HG02885 (cell line): ENCODE data around the gene SCAP.
A peak's percentile ranks its signal among the peaks of the same experiment; 100 is the strongest.
"Not testable (repeated sequence)": the region's sequence is repeated elsewhere in the genome, so short reads cannot be mapped to it uniquely, and the experiment has no call there.

Experiments
- ATAC-seq: cut with Tn5 transposase; IDR thresholded peaks from one replicate; pipeline ENCODE4 v1.9.1; 2021; ENCODE audit warnings: mild to moderate bottlenecking; ENCODE audit not compliant: unreplicated experiment, poor library complexity

The SCAP gene

DNA sequence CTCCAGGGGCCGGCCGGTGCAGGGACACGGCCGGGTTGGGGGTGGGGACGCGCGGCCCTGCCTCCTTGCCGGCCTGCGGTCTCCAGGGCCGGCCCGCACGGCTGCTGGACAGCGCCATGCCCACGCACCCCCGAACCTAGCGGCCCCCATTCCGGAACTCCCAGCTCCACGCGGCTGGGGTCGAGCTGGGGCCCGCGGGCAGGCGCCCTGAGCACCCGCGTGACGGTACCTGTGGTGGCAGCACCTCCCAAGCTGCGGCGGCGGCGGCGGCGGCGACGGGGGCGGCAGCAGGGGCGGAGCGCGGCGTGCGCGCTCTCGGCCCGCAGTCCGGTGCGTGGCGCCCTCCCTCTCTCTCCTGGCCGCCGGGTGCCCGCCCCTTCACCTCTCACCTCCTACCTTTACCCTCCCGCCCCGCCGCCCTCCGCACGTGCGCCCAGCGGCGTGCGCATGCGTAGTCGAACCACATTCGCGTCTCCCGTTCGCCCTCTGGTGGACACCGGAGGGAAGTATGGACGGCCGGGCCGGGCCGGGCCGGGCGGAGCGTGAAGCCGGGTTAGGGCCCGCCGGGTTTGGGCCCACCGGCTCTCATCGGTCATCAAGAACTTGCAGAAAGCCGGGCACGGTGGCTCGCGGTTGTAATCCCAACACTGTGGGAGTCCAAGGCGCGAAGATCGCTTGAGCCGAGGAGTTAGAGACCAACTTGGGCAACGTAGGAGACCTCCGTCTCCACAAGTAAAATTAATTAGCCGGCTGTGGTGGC is at the start of gene SCAP:
TSS of gene SCAP (minus strand) at position 372 of the 760 bp plus-strand sequence. CDS start 32,948 bp downstream, outside the sequence.
- ATAC-seq = peak; percentile 92

DNA sequence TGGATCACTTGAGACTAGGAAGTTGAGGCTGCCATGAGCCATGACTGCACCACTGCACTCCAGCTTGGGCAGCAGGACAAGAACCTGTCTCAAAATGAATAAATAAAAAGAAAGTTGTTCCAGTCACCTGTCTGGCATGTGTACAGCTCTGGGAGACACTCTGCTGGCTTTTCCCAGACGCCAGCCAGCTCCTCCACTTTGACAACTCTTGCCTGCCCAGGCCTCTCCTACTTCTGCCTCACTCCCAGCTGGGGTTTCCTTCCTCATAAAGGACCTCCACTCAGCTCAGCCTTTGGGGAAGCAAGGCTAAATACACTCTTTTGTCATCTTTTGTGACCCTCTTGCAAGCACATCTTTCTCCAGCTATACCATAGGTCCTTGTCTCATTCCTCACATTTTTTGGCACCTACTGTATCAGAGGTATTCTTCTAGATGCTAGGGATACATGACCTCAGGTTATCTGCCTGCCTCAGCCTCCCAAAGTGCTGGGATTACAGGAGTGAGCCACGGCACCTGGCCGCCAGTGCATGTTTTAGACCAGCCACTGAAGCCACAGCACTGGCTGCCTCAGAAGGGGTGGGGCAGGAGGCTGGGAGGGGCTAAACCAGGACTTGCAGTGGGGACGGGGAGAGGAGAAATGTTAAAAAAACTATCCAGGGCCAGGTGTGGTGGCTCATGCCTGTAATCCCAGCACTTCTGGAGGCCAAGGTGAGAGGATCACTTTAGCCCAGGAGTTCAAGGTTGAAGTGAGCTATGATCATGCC is 47.8 kb upstream of the SCAP start:
- no peak for ATAC-seq

DNA sequence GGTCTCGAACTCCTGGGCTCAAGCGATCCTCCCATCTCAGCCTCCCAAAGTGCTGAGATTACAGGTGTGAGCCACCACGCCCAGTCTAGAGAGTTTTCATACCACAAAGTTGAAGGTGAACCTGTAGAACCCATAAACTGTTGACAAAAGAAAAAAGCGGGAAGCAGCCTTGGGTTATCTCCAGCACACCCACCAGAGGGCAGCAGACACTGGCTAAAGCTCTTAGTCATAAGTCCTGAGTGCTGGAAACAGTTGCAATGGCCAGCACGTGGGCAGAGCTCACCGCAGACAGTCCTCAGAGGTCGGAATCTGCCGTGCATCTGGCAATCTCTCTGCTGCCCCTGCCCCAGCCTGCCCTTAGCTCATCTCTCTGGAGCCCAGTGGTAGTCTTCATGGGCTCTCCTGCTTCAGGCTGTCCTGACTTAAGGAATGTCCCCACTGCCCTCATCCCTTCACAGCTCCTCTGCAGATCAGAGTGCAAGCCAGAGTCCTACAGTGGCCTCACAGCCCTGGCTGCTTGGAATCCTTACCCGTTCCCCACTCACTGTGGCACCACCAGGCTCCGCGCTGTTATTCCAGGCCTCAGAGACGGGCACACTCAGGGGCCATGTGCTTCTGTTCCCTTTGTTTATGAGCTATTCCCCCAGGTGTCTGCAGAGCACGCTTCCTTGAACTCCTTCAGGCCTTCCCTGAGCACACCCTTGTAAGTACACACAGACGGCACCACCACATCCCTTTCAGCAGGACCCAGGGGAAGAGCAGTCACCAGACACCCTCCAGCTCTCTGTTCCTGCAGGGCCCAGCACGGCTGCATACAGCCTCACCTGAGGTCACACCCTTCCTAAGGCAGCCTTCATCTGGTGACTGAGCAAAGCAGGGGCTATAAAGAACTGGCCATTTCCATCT is 46.6 kb upstream of the SCAP start:
- ATAC-seq = peak; percentile 73

DNA sequence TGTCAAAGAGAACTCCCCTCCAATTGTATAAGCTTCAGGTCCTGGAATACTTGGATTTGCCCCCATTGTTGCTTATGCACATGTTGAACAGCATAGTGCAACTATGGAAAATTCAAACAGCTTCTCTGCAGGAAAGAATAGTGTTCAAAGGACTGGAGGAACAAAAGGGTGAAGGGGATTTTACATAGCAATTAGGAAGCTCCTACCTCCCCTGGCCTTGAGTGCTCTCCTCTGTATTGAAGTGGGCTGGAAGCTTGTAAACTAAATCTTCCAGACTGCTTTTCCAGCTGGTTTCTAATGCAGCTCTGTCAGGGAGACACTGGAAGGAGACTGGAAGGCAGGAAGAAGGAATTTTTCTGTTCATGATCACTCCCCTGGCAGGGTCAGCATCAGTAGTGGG is 45.0 kb upstream of the SCAP start:
- ATAC-seq = no peak

- ATAC-seq = no peak
Observed at GRCh38 chr3:47517937-47518336, 42.2 kb upstream of the SCAP start.

GRCh38 chr3:47515864-47516319 is 40.2 kb upstream of the SCAP start:
- ATAC-seq = no peak

- ATAC-seq = no peak
Observed at GRCh38 chr3:47515100-47515499, 39.4 kb upstream of the SCAP start.

DNA sequence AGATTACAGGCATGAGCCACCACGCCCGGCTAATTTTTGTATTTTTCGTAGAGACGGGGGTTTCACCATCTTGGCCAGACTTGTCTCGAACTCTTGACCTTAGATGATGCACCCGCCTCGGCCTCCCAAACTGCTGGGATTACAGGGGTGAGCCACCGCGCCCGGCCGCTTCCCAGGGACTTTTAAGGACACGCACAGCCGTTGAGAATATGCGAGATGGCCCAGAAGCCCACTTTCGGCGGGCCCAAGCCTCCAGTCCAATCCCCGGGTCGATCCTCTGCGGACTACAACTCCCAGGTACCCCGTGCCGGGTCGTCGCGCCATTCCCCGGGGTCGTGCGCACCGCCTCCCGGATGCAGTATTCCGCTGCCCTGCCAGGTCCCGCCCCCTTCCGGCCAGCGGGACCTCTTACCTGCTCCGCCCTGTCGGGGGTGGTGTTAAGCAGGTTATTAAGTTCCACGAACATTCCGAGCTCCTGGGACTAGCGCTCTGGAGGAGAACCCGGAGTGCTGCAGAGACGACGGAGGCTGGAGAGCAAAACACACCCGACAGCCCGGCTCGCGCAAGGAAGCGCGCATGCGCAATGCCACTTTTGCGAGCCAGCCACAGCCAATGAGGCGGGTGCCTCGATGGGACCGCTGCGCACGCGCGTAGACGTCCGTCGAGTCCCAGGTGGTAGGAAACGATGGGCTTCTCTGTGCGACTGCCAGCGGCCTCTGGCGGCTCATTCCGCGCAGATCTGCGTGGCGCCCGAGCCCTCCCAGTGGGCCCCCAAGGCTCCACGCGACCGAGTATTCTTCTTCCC is 37.6 kb upstream of the SCAP start, which contains the start of gene ELP6:
TSS of gene ELP6 (minus strand) at position 588 of the 805 bp plus-strand sequence. CDS start at position 466, 122 bp downstream.
- ATAC-seq = peak; percentile 93

DNA sequence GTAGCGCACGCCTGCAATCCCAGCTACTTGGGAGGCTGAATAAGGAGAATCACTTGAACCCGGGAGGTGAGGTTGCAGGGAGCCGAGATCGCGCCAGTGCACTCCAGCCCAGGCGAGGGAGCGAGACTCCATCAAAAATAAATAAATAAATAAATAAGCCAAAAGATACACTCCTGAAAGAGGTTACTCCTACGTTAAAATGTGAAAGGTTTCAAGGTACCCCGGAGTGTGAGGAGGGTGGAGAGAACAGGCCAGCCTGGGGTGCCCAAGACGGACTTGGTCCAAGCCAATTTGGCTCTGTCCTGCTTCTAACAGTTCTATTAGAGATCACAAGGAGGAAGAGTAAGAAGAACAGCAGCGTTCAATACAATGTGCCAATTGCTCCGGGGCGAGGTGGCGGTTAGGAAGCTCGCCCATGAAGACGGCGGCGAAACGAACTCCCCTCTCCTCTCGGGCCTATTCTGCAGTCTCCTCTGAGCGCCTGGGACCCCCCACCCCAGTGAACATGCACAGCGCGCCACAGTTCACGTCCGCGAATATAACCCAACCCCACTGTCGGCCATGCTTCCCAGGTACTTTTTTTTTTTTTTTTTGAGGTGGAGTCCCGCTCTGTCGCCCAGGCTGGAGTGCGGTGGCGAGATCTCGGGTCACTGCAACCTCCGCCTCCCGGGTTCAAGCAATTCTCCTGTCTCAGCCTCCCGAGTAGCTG is 36.8 kb upstream of the SCAP start:
- ATAC-seq = peak; percentile 6

DNA sequence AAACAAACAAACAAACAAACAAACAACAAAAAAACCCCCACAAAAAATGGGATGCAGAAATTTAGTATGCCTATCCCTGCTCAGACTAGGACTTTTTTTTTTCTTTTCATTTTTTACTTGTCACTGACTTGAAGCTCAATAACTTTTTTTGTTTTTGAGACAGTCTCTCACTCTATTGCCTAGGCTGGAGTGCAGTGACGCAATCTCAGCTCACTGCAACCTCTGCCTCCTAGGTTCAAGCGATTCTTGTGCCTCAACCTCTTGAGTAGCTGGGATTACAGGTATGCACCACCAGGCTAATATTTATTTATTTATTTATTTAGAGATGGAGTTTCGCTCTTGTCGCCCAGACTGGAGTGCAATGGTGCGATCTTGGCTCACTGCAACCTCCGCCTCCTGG is 29.5 kb upstream of the SCAP start:
- not testable (repeated sequence) for ATAC-seq

DNA sequence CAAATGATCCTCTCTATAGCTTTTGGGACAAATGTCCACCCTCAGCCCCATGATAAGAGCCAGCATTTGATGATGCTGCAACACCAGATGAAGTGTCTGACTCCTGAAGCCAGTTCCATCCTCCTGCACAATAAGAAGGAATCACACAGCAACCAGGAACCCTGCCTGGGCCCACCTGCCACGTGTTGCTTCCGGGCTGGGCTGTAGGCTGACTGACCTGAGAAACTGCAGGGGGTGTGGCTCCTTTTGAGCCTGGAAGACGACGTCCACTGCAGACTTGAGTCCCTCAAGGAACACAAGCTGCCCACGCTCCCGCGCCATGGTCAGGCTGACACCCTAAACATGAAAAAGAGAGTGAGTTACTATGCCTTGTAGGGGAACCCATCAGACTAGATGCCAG is 28.4 kb upstream of the SCAP start:
- ATAC-seq = no peak

- ATAC-seq = no peak
Observed at GRCh38 chr3:47503033-47503432, 27.3 kb upstream of the SCAP start.

- ATAC-seq = no peak
Observed at GRCh38 chr3:47496892-47497291, 21.2 kb upstream of the SCAP start.

GRCh38 chr3:47495886-47496285 is 20.1 kb upstream of the SCAP start:
- ATAC-seq = no peak

- ATAC-seq = no peak
Observed at GRCh38 chr3:47495111-47495510, 19.4 kb upstream of the SCAP start.

DNA sequence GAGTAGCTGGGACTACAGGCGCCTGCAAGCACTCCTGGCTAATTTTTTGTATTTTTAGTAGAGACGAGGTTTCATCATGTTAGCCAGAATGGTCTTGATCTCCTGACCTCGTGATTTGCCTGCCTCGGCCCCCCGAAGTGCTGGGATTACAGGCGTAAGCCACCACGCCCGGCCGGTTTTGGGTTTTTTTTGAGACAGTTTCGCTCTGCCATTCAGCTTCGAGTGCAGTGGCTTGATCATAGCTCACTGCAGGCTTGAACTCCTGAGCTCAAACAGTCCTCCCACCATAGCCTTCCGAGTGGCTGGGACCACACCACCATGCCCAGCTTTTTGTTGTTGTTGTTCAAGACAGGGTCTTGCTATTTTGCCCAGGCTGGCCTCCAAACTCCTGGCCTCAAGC is 16.0 kb upstream of the SCAP start:
- ATAC-seq = no peak

DNA sequence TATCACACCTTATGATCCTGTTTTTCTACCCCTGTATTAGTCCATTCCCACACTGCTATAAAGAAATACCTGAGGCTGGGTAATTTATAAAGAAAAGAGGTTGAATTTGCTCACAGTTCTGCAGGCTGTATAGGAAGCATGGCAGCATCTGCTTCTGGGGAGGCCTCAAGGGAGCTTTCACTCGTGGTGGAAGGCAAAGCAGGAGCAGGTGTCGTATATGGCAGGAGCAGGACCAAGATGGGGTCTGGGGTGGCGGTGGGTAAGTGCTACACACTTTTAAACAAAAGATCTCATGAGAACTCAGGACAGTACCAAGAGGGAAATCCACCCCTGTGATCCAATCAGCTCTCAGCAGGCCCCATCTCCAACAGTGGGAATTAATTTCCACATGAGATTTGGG is 15.4 kb upstream of the SCAP start:
- ATAC-seq = no peak

- ATAC-seq = no peak
Observed at GRCh38 chr3:47487265-47487664, 11.5 kb upstream of the SCAP start.

- no peak for ATAC-seq
Observed at GRCh38 chr3:47485812-47486211, 10.1 kb upstream of the SCAP start.
